ENCODE results near the gene RAPGEF3. TPM values are rescaled to one million over a fixed set of nuclear protein-coding genes. Genes with fewer than 3 reads are reported as not detected.

RAPGEF3 gene
- total RNA-seq, 1 experiment from 2014 or later, result 5.7 TPM

DNA sequence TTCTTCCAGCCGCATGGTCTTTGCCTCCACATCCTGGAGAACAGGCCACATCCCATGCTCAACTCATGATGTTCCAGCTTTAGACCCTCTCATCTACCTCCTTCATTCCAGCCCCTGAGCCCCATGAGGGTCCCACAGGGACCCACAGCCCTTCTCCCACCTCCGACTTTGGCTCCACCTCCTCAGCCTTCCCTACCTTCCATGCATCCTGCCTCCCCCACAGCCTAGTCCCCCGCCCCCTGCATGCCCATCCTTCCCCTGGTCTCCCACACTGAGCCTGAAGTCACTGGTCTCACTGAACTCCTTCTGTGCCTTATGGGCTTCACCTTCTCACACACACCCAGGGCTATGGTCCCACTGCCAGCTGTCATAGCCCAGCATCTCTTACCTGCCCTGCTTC lies 9.8 kb downstream of the RAPGEF3 start:
- H3K36me3 ChIP-seq (ENCODE audit: low read depth), result no peaks in the 10 kb centered on the region
- peaks cover 39% of the 10 kb centered on the region for H3K4me1 ChIP-seq (replicated peaks; ENCODE audit: insufficient read depth)
- H3F3A ChIP-seq (ENCODE audit: insufficient read depth, low read depth), result peaks cover 36% of the 10 kb centered on the region
- no peak overlapping the region for H3K4me3 ChIP-seq
- TF ChIP-seq, protein P1, sequence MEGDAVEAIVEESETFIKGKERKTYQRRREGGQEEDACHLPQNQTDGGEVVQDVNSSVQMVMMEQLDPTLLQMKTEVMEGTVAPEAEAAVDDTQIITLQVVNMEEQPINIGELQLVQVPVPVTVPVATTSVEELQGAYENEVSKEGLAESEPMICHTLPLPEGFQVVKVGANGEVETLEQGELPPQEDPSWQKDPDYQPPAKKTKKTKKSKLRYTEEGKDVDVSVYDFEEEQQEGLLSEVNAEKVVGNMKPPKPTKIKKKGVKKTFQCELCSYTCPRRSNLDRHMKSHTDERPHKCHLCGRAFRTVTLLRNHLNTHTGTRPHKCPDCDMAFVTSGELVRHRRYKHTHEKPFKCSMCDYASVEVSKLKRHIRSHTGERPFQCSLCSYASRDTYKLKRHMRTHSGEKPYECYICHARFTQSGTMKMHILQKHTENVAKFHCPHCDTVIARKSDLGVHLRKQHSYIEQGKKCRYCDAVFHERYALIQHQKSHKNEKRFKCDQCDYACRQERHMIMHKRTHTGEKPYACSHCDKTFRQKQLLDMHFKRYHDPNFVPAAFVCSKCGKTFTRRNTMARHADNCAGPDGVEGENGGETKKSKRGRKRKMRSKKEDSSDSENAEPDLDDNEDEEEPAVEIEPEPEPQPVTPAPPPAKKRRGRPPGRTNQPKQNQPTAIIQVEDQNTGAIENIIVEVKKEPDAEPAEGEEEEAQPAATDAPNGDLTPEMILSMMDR (conservative IDR thresholded peaks at IDR 0.05), result no peak
- no peak for TF ChIP-seq EZH2 (IDR thresholded peaks at IDR 0.05; ENCODE audit: low read depth)
- no peak overlapping the region for H3K27ac ChIP-seq
- no peaks in the 10 kb centered on the region for H3K9me3 ChIP-seq (ENCODE audit: insufficient read depth, low read depth)
- ChIA-PET CTCF (no interaction called here), POLR2A (ENCODE audit: unreplicated experiment) (no interaction called here)
- no peaks in the 10 kb centered on the region for H3K9me2 ChIP-seq (ENCODE audit: insufficient read depth)
- H2AFZ ChIP-seq, result no peak overlapping the region
- no peak for DNase-seq
- H4K20me1 ChIP-seq (ENCODE audit: insufficient read depth), result no peaks in the 10 kb centered on the region
- no peaks in the 10 kb centered on the region for H3K79me2 ChIP-seq (ENCODE audit: low read depth)
- no TSS peak for BruUV-seq (replicated peaks)
- H3K4me2 ChIP-seq, result no peak overlapping the region
- H3K27me3 ChIP-seq (ENCODE audit: insufficient read depth, low read depth), result no peaks in the 10 kb centered on the region
- intact Hi-C loops (cut with micrococcal nuclease; ENCODE audit: unreplicated experiment), result no loop called here

DNA sequence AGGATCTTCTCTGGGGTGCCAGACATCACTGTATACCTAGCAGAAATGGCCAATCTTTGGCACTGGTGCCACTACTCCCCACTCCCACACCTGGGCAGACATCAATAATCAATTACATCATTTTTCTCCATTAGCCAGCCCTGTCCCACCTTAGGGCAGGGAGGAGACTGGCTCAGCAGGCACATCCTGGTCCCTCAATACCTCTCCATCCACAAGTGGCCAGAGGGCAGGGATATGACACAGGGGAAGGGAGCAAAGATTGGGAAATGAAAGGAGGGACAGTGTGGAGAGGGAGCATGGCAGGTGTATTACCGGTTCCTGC lies 10.2 kb downstream of the RAPGEF3 start:
- H3K27me3 ChIP-seq (ENCODE audit: insufficient read depth, low read depth), result no peaks in the 10 kb centered on the region
- BruUV-seq (replicated peaks), result no TSS peak
- no peaks in the 10 kb centered on the region for H3K9me2 ChIP-seq (ENCODE audit: insufficient read depth)
- no peak overlapping the region for H3K4me2 ChIP-seq
- H3F3A ChIP-seq (ENCODE audit: insufficient read depth, low read depth), result peaks cover 32% of the 10 kb centered on the region
- intact Hi-C loops (cut with micrococcal nuclease; ENCODE audit: unreplicated experiment), result no loop called here
- H2AFZ ChIP-seq, result no peak overlapping the region
- TF ChIP-seq EZH2 (IDR thresholded peaks at IDR 0.05; ENCODE audit: low read depth), result no peak
- TF ChIP-seq, protein P1 (conservative IDR thresholded peaks at IDR 0.05), result no peak
- H3K4me3 ChIP-seq, result no peak overlapping the region
- H3K27ac ChIP-seq, result no peak overlapping the region
- no peaks in the 10 kb centered on the region for H4K20me1 ChIP-seq (ENCODE audit: insufficient read depth)
- DNase-seq, result no peak
- H3K9me3 ChIP-seq (ENCODE audit: insufficient read depth, low read depth), result no peaks in the 10 kb centered on the region
- CTCF ChIA-PET, result no interaction called here
- POLR2A ChIA-PET (ENCODE audit: unreplicated experiment), result no interaction called here
- H3K36me3 ChIP-seq (ENCODE audit: low read depth), result no peaks in the 10 kb centered on the region
- H3K79me2 ChIP-seq (ENCODE audit: low read depth), result no peaks in the 10 kb centered on the region
- peaks cover 34% of the 10 kb centered on the region for H3K4me1 ChIP-seq (replicated peaks; ENCODE audit: insufficient read depth)

DNA sequence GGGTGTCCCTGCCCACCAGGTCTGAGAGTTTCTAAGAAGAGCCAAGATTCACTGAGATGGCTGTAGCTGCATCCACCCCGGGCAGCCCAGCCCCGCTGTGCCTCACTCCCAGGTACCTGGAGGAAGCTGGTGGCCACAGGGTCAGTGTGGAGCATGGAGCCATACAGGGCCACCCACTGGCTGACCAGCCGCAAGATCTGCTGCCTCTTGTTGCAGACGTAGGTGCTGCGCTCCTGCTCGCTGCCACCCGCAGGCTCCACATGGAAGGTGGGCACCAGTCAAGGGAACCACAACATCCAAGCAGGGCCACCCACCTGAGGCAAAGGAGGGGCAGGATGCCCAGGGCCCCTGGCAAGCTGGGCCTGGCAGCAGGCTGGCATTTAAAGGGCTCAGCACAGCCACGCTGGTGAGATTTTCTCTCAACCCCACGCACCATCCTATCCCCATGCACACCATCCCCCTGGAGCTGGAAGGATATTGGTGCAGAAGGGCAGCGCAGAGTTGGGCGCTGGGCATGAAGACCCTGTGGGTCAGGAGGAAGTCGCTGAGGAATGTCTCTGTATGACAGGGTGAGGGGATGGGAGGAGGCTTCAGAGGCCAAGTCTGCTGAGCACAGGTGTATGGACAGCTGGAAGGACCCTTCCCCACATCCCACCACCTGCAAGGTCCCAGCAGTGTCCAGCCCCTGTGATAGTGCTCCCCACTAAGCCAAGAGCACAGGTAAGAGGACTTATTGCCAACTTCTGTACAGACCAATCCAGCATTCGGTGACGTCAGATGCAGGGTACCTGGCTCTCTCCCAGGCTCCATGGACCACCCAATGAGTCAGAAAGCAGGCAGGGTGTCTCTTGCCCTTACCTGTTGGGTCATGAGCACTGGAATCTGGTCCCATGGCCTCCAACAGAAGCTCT lies 10.8 kb downstream of the RAPGEF3 start:
- no peak for DNase-seq
- no peak overlapping the region for H3K4me2 ChIP-seq
- no peaks in the 10 kb centered on the region for H3K36me3 ChIP-seq (ENCODE audit: low read depth)
- H4K20me1 ChIP-seq (ENCODE audit: insufficient read depth), result no peaks in the 10 kb centered on the region
- POLR2A ChIA-PET (ENCODE audit: unreplicated experiment), result no interaction called here
- no TSS peak for BruUV-seq (replicated peaks)
- TF ChIP-seq, protein P1 (conservative IDR thresholded peaks at IDR 0.05), result no peak
- TF ChIP-seq EZH2 (IDR thresholded peaks at IDR 0.05; ENCODE audit: low read depth), result no peak
- H3K9me2 ChIP-seq (ENCODE audit: insufficient read depth), result no peaks in the 10 kb centered on the region
- no peaks in the 10 kb centered on the region for H3K79me2 ChIP-seq (ENCODE audit: low read depth)
- CTCF ChIA-PET, result no interaction called here
- H3K27ac ChIP-seq, result no peak overlapping the region
- intact Hi-C loops (cut with micrococcal nuclease; ENCODE audit: unreplicated experiment), result no loop called here
- H3K9me3 ChIP-seq (ENCODE audit: insufficient read depth, low read depth), result no peaks in the 10 kb centered on the region
- no peak overlapping the region for H2AFZ ChIP-seq
- peaks cover 28% of the 10 kb centered on the region for H3K4me1 ChIP-seq (replicated peaks; ENCODE audit: insufficient read depth)
- H3K4me3 ChIP-seq, result no peak overlapping the region
- H3F3A ChIP-seq (ENCODE audit: insufficient read depth, low read depth), result peaks cover 25% of the 10 kb centered on the region
- no peaks in the 10 kb centered on the region for H3K27me3 ChIP-seq (ENCODE audit: insufficient read depth, low read depth)

Measured in PC-9 (cell line).